DLD1 (cell line): ENCODE data around the gene DDAH1.

Experiments
- in situ Hi-C: cut with HindIII; loops from 2 replicates; pipeline ENCODE4 v1.10.0; 2017; ENCODE audit warnings: low sequenced_read_pairs

Gene DDAH1

GRCh38 chr1:85447006-85447943, 17.7 kb downstream of the DDAH1 start:
- in situ Hi-C loops = no loop called here

- in situ Hi-C loops = no loop called here
Observed at GRCh38 chr1:85445906-85446305, 19.1 kb downstream of the DDAH1 start.

GRCh38 chr1:85444381-85444780, 20.6 kb downstream of the DDAH1 start:
- in situ Hi-C loops = no loop called here

DNA sequence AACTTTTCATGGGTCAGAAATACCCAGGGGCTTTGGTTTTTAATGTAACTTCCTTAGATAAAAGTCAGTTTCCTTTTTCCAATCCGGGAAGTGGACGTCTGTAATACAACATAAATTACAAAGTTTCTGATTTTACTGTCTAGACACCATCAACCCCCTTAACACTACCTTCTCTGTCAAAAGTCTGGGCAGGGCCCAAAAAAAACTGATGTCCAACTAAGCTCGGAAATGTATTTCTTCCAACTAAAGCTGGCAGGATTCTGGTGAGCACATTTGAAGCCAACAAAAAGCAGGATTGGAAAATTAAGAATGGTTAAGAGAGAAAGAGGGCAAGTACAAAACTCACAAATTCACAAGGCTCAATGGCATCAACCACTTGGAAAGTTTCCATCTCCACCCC, 24.3 kb downstream of the DDAH1 start:
- in situ Hi-C loops = no loop called here

- in situ Hi-C loops = no loop called here
Observed at GRCh38 chr1:85438353-85438752, 26.6 kb downstream of the DDAH1 start.

DNA sequence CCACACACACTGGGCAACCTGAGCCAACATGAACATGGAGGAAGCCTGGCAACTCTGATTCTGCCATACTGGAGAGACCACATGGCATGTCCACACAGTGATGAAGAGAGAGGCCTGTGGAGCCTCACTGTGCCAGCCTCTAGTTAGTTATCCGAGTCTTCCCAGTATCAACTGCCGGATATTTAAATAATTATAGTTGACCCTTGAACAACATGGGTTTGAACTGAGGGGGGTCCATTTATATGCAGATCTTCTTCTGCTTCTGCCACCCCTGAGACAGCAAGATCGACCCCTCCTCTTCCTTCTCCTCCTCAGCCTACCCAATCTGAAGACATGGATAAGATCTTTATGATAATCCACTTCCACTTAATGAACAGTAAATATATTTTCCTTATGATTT, 27.8 kb downstream of the DDAH1 start:
- in situ Hi-C loops = no loop called here

GRCh38 chr1:85433096-85433495, 31.9 kb downstream of the DDAH1 start:
- in situ Hi-C loops = no loop called here

- in situ Hi-C loops = no loop called here
Observed at GRCh38 chr1:85428471-85429089, 36.4 kb downstream of the DDAH1 start.

GRCh38 chr1:85427849-85428248, 37.1 kb downstream of the DDAH1 start:
- in situ Hi-C loops = no loop called here

- in situ Hi-C loops = no loop called here
Observed at GRCh38 chr1:85427331-85427730, 37.6 kb downstream of the DDAH1 start.

- in situ Hi-C loops = no loop called here
Observed at GRCh38 chr1:85421179-85421578, 43.8 kb downstream of the DDAH1 start.

DNA sequence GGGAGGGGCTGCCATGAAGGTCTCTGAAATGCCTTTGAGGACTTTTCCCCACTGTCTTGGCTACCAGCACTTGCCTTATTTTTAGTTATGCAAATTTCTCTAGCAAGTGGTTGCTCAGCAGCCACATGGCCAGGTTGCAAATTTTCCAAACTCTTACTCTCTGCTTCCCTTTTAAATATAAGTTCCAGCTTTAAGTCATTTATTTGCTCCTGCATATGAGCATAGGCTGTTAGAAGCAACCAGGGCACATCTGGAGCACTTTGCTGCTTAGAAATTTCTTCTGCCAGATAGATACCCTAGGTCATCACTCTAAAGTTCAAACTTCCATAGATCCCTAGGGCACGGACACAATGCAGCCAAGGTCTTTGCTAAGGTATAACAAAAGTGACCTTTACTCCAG, 44.8 kb downstream of the DDAH1 start:
- in situ Hi-C loops = no loop called here

DNA sequence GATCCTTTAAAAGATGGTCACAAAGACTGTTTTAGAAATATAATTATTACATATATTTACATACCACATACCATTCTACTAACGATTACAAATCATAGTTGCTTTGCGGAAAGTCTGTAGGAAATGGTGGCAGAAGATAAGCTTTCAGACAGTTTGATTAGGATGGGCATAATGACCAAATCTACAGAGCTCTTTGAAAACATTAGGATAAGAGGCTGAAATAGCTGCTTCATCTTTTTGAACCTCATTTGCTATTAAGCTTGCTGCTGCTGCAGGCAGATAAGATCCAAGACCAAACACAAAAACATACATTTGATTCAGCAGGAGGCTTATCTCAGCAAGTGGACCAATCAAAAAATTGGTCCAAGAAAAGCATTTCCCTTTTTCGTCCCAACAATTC, 47.1 kb downstream of the DDAH1 start:
- in situ Hi-C loops = no loop called here

- in situ Hi-C loops = no loop called here
Observed at GRCh38 chr1:85417017-85417416, 47.9 kb downstream of the DDAH1 start.

DNA sequence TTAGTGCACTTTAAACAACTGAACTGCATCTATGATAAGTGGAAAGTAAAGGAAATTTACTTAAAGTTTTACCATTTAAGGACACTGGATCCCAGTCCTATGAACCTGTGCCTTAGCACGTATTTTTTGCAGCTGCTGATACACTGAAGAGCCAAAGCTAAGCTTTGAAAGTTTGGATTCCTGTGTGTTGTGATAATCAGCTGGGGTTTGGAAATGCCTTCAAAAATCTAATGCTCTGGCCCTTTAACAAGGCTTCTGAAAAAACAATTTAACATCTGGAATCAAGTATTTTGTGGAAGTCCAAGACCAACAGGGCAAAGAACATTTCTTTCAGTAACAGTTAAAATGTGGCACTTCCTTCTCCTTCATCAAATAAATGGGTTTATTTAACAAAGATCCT, 51.8 kb downstream of the DDAH1 start:
- in situ Hi-C loops = no loop called here

GRCh38 chr1:85411567-85412305, 53.2 kb downstream of the DDAH1 start:
- in situ Hi-C loops = no loop called here

GRCh38 chr1:85409516-85409915, 55.4 kb downstream of the DDAH1 start:
- in situ Hi-C loops = no loop called here

DNA sequence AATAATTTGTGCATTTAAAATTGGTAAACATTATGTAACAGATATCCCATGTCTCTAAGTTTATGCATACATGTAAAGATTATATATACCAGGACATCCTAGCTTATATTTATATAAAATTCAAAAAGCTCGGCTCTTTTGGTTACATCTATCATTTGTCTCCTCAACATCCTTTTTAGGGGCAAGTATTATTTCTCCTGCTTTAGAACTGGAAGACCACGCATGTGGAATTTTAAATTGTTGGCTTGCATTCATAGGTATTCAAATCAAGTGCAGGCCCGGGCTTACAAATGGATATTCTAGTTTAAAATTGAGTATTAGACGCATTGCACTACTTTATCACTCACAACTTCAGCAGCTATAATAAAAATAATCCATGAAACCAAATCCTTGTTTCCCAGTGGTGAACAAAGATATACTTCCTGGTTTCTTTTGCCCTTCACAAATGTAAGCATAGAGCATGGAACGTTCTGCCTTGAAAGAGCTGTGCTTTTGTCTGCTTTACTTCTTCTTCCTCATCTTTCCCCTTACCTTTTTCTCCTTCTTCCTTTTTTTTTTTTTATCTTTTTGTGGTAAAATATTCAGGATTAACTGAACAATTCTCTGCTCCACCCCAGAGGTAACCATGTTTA, 57.1 kb downstream of the DDAH1 start:
- in situ Hi-C loops = no loop called here

GRCh38 chr1:85406887-85407533, 57.9 kb downstream of the DDAH1 start:
- in situ Hi-C loops = no loop called here

- in situ Hi-C loops = no loop called here
Observed at GRCh38 chr1:85406081-85406480, 58.9 kb downstream of the DDAH1 start.

DNA sequence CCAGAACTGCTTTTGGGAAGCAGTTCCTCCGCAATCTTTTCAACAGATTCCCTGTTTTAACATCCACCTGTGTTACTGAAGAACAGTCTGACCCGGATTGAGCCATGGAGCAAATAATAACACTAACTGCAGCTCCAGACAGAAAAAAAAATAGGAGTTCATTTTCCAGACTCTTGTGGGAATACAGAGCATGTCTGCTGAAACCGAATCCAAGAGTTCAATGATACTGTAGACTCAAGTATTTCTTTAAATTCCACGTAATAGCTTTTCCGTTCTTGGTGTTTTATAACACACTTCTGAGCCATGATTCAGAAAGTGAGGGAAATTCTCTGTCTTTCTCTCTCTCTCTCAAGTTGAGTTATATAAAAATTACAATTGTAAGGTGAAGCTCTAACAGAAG, 60.6 kb downstream of the DDAH1 start:
- in situ Hi-C loops = no loop called here
